HepG2 (cell line): ENCODE results near the gene THOC6. TPM values are rescaled to one million over a fixed set of nuclear protein-coding genes. Genes with fewer than 3 reads are reported as not detected.

Source experiments
- FOSL2 ChIP-seq: sonication (generic); formaldehyde crosslinking; IDR thresholded peaks from 2 replicates; pipeline ENCODE4 v1.4.0; 2020; ENCODE audit warnings: missing genetic modification reagents
- MIXL1 ChIP-seq: IDR thresholded peaks from 2 replicates; pipeline ENCODE4 v1.6.1; 2016
- NR3C1 ChIP-seq: sonication (generic); formaldehyde crosslinking; IDR thresholded peaks from 2 replicates; pipeline ENCODE4 v1.4.0; 2020; ENCODE audit warnings: missing genetic modification reagents
- POLR2AphosphoS2 ChIP-seq: IDR thresholded peaks from 2 replicates; pipeline ENCODE4 v1.6.1; 2011; ENCODE audit warnings: low read depth, low read length, improper control_type of control experiment
- UBTF ChIP-seq: sonication (generic); formaldehyde crosslinking; IDR thresholded peaks from 2 replicates; pipeline ENCODE4 v1.4.0; 2020; ENCODE audit warnings: mild to moderate bottlenecking, missing genetic modification reagents
- ZFP41 ChIP-seq: sonication (generic); formaldehyde crosslinking; IDR thresholded peaks from 2 replicates; pipeline ENCODE4 v1.4.0; 2020; ENCODE audit warnings: mild to moderate bottlenecking, missing genetic modification reagents, borderline replicate concordance
- polyA plus RNA-seq, 8 experiments: library from polyadenylated mRNA; depleted of rRNA in 3 of 8; stranded (reverse) in 7 of 8; unstranded in 1 of 8; fragments of >200 nt; fragmentation: Illumina TruSeq in 4 of 8; extraction: Trizol in 4 of 8; gene quantifications; 2 replicates each; pipeline versions ENCODE4 v1.2.1 to v1.2.3, GENCODE V29; 2011 to 2016; ENCODE audit warnings: low read depth in 4 of 8, missing spikeins in 1 of 8, mixed read lengths in 1 of 8; ENCODE audit not compliant: insufficient read depth in 1 of 8
- total RNA-seq, 5 experiments: library from RNA; depleted of rRNA; stranded (reverse); fragments of >200 nt; fragmentation: Illumina TruSeq; extraction: Trizol; gene quantifications; 2 replicates each; pipeline ENCODE4 v1.2.3, GENCODE V29; 2016; ENCODE audit warnings: low read depth in 1 of 5
- TF ChIP-seq, protein P1 (sequence below): sonication (generic); formaldehyde crosslinking; IDR thresholded peaks from 2 replicates; pipeline ENCODE4; 2020; ENCODE audit warnings: missing genetic modification reagents, mild to moderate bottlenecking, borderline replicate concordance

THOC6 gene
- total and polyA plus RNA-seq, 2 of the 13 experiments (the other 11 are each of a cell fraction or from before 2014, with no cell fraction given) = 32.1 to 37.0 TPM

- TF ChIP-seq FOSL2 (CRISPR knock-in tag) = no peak
- no peak for TF ChIP-seq MIXL1 (CRISPR knock-in tag)
- TF ChIP-seq UBTF (CRISPR knock-in tag) = 0 out of 2 replicates have a peak, but pooled peaks have one; percentile 7
- no peak for TF ChIP-seq ZFP41 (CRISPR knock-in tag)
- no peak for TF ChIP-seq NR3C1 (CRISPR knock-in tag)
- TF ChIP-seq POLR2AphosphoS2 = no peak; the same call in 1 of the 2 replicates
- TF ChIP-seq, protein P1, sequence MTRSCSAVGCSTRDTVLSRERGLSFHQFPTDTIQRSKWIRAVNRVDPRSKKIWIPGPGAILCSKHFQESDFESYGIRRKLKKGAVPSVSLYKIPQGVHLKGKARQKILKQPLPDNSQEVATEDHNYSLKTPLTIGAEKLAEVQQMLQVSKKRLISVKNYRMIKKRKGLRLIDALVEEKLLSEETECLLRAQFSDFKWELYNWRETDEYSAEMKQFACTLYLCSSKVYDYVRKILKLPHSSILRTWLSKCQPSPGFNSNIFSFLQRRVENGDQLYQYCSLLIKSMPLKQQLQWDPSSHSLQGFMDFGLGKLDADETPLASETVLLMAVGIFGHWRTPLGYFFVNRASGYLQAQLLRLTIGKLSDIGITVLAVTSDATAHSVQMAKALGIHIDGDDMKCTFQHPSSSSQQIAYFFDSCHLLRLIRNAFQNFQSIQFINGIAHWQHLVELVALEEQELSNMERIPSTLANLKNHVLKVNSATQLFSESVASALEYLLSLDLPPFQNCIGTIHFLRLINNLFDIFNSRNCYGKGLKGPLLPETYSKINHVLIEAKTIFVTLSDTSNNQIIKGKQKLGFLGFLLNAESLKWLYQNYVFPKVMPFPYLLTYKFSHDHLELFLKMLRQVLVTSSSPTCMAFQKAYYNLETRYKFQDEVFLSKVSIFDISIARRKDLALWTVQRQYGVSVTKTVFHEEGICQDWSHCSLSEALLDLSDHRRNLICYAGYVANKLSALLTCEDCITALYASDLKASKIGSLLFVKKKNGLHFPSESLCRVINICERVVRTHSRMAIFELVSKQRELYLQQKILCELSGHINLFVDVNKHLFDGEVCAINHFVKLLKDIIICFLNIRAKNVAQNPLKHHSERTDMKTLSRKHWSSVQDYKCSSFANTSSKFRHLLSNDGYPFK (CRISPR knock-in tag) = no peak
- TF ChIP-seq, all 625 proteins: peak for 72
Measured at GRCh38 chr16:3065742-3066439, 42.1 kb downstream of the THOC6 start (continued).
